HCT116 (cell line): Measurements from ENCODE around the gene TAL1.

Source experiments
- CTCF ChIP-seq, 3 experiments: fragments of 200-600 bp in 1 of 3; sonication (generic) in 1 of 3; IDR thresholded peaks in 2 of 3; conservative IDR thresholded peaks in 1 of 3; 2 replicates each; pipeline ENCODE4 v1.5.1; 2012 to 2017; ENCODE audit warnings: low read depth in 2 of 3, low read length in 2 of 3, antibody characterized with exemption in 1 of 3, borderline replicate concordance in 1 of 3, control low read depth in 1 of 3, mild to moderate bottlenecking in 1 of 3, mixed read lengths in 1 of 3, mixed run types in 1 of 3, moderate library complexity in 1 of 3; ENCODE audit not compliant: insufficient read depth in 1 of 3
- MAX ChIP-seq: IDR thresholded peaks from 2 replicates; pipeline ENCODE4 v1.6.1; 2012
- POLR2A ChIP-seq: IDR thresholded peaks from 2 replicates; pipeline ENCODE4 v1.7.0; 2011; ENCODE audit warnings: borderline replicate concordance; ENCODE audit not compliant: insufficient read depth, insufficient read length; ENCODE audit errors: extremely low read depth
- RAD21 ChIP-seq: IDR thresholded peaks from 2 replicates; pipeline ENCODE4 v1.6.1; 2012; ENCODE audit warnings: low read depth, mild to moderate bottlenecking
- REST ChIP-seq: IDR thresholded peaks from 2 replicates; pipeline ENCODE4 v1.6.1; 2012; ENCODE audit warnings: low read depth
- SIN3A ChIP-seq: IDR thresholded peaks from 2 replicates; pipeline ENCODE4 v1.6.1; 2012; ENCODE audit warnings: low read depth
- SP1 ChIP-seq: IDR thresholded peaks from 2 replicates; pipeline ENCODE4 v1.6.1; 2012; ENCODE audit warnings: low read depth
- TCF7L2 ChIP-seq: IDR thresholded peaks from 2 replicates; pipeline ENCODE4 v1.7.0; 2011; ENCODE audit warnings: borderline replicate concordance, inconsistent platforms; ENCODE audit not compliant: insufficient read depth, insufficient read length; ENCODE audit errors: extremely low read depth
- YY1 ChIP-seq: IDR thresholded peaks from 2 replicates; pipeline ENCODE4 v1.6.1; 2011; ENCODE audit warnings: low read length, low read depth, moderate library complexity, mild to moderate bottlenecking; ENCODE audit not compliant: insufficient replicate concordance; ENCODE audit errors: extremely low read depth
- ZNF274 ChIP-seq: fragments of 200-500 bp; sonication (Bioruptor generic); IDR thresholded peaks from 2 replicates; pipeline ENCODE4 v1.6.1; 2014; ENCODE audit warnings: mild to moderate bottlenecking, low read depth, low read length, inconsistent platforms

GRCh38 chr1:47235241-47235681, 3.2 kb upstream of the TAL1 start:
- no peak for TF ChIP-seq RAD21
- TF ChIP-seq CTCF (IDR thresholded peaks at IDR 0.05 in 2 of 3, conservative IDR thresholded peaks at IDR 0.05 in 1 of 3; ENCODE audit: borderline replicate concordance in 1 of 3, insufficient read depth in 1 of 3, low read depth in 2 of 3, low read length in 2 of 3), result no peak
- no peak for TF ChIP-seq SP1
- TF ChIP-seq TCF7L2, result no peak
- TF ChIP-seq ZNF274, result no peak
- no peak for TF ChIP-seq MAX
- no peak for TF ChIP-seq REST
- no peak for TF ChIP-seq YY1
- no peak for TF ChIP-seq SIN3A
- no peak for TF ChIP-seq POLR2A
